GM18867 (cell line): Measurements from ENCODE around the gene CACNA1G.

Experiments used
- ATAC-seq: cut with Tn5 transposase; IDR thresholded peaks from one replicate; pipeline ENCODE4 v1.9.1; 2021; ENCODE audit warnings: mild to moderate bottlenecking, moderate library complexity; ENCODE audit not compliant: unreplicated experiment

CACNA1G gene

DNA sequence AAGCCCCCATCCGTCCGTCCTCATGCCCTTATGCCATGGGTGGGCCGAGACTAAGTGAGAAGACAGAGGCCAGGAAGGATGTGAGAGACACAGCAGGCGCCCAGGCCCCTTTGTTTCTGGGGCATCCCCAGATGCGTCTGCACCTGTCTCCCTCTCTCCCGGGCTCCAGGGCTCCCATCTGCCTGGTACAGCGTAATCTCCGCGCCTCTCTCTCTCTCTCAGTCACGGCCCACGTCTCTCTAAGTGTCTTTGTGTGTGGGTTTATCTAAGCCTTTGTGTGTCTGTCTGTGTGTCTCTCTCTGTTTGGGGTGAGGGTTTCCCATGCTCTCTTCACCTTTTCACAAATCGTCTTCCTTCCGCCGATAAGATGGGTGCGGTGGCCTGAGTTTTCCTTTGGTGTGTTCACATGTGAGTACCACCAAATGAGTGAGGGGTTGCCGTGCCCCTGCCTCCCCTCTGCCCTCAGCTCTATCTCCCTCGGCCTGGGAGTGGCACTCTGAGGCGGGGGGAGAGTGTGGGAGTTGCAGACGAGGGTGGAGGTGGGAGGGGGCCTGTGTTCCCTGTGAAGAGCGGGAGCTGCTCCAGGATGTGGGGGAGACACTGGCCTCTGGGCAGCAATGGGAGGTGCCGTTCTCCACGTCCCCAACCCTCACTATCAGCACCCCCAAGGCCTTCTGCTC, 48.3 kb downstream of the CACNA1G start:
- no peak for ATAC-seq

DNA sequence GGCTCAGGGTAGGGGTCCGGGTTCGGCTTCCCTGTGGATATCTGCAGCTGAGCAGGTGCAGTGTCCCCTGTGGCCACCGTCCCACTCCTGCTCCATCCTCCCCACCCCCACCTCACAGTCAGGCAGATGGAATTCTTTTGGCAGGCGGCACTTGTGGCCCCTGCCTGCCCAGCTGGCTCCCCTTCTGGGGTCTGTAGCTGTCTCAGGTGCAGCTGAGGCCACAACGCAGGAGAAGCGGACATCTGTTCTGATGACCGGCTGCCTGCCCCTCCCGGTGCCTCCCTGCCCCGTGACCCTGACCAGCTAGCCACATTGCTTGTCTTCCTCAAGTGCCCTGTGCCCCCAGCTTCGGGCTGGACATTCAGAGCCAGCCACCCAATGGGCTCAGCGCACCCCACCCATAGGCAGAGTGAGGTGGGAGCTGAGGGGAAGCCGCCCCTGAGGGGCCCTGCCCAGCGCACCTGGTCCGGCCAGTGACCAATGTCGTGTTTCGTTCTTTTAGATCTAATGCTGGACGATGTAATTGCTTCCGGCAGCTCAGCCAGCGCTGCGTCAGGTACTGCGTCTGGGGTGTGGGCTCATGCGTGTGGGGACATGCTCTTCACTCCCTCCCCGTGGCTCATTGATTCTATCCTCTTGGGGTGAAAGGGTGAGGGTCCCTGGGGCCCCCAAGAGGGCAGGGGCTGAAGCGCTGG, 49.0 kb downstream of the CACNA1G start:
- ATAC-seq, result no peak

DNA sequence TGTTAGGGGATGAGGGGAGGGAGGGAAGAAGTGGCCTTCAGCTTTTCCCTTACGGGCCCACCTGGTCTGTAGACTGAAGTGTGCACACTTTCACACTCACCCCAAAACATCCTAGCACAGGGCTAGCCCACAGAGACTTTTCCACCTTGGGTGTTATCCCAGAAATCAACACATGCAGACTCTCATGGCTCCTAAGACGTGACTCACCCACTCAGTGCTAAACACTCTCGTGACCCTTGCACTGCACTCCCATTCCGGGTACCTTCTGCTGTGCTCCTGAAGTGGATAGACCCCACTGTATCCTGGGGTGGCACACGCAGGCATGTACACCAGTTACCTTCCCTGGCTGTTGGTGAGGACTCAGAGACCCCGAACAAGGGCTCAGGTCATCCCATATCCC, 51.1 kb downstream of the CACNA1G start:
- ATAC-seq, result no peak

DNA sequence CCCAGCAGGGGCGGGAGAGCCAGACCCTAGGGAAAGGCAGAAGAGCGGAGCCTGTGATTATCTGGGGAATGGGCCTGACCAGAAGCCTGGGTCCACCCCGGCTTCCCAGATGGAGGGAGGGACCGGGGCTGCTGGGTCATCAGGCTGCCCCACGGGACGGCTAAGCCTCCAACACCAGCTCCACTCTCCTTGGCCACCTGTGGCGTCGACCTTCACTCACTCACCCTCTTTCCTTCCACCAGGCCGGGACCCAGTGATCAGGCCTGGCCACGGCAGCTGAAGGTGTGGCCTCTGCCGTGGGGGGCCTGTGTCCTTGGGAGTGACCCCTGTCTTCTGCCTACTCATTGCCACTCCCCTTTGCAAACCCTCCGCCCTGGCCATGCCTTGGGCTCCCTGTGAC, 51.8 kb downstream of the CACNA1G start:
- no peak for ATAC-seq

DNA sequence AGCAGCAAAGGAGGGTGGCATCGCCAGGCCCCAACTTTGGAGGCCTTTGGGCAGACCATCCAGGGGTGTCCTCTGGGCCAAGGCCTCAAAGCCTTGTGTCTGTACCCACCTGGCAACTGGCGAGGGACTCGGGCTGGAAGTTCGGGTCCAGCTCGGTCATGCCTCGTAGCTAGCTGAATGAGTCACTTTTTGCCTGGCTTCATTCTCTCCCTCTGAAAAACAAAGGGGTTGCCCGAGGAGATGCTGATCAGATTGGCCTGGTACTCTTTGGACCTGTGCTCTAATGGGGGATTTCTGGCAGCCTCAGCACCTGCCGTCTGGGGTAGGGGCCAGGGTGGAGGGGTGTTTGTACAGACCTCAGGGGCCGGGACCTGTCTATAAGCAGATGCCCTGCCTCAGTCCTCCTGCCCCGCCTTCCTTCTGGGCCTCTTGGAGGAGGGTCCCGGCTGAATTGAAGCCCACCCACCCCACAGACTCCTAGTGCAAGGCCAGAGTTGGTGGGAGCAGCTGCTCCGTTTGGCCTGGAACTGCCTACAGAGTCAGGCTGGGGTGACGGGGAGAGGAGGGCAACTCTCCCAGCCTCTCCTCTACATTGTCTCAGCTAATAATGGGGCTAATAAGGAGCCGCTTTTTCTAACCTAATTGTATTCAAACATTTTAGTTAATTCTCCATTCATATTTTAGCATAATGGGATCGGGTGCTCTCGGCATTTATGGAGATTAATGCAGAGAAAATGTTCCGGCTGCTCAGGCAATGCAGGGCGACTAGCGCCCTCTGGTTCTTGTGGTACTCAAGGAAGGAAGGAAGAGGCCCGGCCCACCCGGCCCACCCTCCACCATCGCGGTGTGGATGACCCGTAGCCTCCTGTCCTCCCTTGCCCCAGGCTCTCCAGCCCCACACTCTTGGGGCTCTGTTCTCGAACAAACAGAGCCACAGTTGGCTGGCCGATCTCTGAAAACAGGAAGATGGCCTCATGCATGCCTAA, 52.8 kb downstream of the CACNA1G start:
- no peak for ATAC-seq

DNA sequence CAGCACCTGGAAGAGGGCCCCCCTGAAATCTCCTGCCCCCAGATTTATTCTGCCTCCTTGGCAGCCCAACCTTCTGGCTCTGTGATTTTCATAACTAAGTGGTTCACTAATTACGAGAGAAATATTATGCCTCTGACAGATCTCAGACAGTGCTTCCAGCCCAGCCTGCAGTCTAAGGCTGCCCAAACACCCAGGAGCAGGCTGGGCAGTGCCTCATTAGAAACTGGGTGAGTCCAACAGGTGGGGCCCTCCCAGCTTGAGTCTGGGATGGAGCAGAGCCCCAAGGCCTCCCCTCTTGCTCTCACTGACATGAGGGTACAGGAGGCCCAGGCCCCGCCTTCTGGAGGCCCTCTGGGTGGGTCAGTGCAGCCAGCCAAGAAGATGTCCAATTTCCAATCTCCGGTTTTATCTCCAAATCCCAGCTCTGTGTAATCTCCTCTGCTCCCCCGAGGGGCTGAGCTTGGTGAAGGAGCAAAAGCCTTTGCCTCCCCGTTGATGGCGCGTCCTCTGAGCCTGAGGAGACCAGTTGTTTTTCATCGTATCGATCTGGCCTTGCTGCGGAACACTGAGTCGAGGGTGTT, 54.0 kb downstream of the CACNA1G start:
- ATAC-seq, result no peak

DNA sequence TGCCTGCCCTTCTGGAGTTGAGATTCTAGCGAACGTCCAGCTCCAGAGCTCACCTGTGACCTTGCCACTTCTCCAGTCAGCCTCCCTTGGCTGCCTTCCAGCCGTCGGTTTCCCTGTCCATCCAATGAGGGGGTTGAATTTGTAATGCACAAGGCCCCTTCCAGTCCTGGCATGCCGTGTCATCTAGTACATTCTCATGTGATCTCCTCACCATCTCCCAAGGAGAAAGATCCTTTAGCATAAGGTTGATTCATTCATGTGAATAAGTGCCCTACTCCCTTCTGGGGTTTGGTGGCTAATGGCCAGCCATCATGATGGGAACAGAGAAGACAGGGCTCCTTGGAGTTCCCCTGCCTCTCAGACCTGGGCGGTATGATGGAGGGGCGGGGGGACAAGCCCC, 55.3 kb downstream of the CACNA1G start:
- ATAC-seq, result no peak

DNA sequence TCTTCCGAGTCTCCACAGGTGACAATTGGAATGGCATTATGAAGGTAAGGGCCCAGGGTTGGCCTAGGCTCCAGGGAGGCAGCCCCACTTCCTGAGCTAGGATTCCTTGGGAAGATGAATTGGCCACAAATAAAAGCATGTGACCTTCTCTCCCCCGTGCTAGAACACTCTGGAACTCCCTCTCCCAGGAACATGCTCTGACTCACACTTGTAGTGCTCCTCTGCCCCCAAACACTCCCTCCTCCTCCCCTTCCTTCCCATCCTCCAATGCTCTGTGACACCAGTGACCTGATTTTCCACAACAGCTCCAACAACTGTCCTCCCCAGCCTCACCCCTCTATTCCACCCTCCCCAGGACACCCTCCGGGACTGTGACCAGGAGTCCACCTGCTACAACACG, 57.8 kb downstream of the CACNA1G start:
- ATAC-seq, result no peak

DNA sequence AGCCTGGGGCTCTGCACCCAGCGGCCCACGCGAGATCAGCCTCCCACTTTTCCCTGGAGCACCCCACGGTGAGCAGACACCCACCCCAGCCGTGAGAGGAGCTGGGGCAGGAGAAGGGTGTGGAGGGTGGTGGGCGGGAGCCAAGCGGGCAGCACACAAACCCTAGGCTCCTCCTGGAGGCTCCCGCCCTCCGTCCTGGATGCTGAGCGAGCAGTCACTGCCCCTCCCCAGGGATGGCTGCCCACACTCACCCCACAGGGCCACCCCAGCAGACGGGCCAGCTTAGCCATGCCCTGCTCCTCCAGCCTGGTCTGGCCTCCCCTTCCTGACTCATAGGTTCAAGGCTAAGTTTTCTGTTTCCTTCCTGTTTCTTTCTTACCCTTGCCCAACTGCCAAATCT, 58.4 kb downstream of the CACNA1G start:
- ATAC-seq, result no peak

DNA sequence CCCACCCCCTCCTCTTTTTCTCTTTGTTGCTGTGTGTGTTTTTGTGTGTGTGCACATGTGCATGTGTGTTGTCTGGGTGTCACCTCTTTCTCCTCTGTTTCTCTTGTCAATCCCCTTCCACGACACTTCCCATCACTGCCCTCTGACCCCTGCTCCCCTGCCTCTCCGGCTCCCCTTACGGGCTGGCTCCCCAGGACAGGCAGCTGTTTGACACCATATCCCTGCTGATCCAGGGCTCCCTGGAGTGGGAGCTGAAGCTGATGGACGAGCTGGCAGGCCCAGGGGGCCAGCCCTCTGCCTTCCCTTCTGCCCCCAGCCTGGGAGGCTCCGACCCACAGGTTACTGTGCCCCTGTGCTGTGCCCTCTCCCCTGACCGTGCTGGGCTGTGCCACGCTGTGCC, 59.0 kb downstream of the CACNA1G start:
- ATAC-seq, result no peak

DNA sequence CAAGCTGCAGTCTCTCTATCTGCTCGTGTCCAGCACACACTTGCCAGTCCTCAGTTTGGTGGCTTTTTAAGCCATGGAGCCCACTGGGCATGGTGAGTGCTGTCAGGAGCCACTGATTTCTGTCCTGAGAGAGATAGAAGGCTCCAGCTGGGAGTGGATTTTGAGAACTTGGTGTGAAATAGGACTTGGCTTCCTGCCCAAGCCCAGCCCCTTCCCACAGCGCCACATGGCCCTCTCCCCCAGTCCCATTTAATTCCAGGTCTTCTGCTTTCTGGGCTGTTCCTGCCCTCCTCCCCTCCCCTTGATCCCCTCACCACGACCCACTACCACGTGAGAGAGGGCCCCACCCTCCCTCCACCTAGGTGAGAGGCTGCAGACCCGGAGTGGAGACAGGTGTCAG, 59.7 kb downstream of the CACNA1G start:
- no peak for ATAC-seq

DNA sequence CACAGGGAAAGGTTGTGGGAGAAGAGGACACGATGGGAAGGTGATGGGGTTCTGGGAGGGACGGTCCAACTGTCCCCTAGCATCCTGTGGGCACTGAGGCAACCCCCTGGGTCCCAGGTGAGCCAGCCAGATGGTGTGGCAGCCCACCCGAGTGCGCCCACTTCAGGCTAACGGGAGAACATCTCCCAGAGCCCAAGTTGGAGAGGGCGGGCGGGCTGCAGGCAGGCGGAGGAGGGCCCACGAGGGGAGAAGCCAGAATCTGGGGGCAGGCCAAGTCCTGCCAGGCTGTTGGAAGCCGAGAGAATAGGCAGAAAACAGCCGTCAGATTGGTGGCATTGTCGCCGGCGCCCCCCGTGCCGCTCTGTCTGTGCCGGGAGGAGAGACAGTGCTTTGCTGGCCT, 60.3 kb downstream of the CACNA1G start:
- ATAC-seq, result no peak

DNA sequence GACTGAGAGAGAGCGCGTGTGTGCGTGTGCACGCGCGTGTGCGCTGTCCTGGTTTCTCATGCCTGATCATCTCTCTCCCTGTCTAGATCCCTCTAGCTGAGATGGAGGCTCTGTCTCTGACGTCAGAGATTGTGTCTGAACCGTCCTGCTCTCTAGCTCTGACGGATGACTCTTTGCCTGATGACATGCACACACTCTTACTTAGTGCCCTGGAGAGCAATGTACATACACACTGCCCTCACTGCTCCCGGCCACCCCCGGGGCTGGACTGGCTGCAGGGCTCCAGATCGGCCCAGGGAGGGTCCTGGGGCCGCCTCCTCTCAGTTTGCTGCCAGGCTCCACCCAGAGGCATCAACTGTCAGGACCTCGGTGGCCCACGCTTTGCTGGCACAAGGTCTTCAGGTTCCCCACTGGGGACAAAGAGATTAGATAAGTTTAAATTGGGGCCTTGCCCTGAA, 61.1 kb downstream of the CACNA1G start:
- no peak for ATAC-seq

DNA sequence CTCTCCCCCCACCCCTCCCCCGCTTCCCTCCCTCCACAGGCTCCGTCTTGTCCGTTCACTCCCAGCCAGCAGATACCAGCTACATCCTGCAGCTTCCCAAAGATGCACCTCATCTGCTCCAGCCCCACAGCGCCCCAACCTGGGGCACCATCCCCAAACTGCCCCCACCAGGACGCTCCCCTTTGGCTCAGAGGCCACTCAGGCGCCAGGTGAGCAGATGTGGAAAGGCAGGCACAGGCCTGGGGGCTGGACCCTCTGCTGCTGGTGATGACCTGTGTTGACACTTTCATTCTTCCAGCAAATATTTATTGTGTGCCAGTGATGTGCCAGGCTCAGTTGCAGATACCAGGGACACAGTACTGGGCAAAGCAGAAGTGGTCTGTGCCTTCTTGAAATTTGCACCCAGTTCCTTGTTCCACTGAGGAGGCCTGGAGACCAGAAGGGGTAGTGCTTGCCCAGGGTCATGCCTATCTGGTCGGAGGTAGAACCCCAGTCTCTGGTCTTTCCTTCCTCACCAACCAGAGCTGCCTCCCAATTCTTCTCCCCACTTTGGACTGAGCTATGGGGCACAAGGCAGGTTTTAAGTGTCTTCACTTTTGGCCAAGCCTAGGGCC, 63.9 kb downstream of the CACNA1G start:
- ATAC-seq, result no peak

DNA sequence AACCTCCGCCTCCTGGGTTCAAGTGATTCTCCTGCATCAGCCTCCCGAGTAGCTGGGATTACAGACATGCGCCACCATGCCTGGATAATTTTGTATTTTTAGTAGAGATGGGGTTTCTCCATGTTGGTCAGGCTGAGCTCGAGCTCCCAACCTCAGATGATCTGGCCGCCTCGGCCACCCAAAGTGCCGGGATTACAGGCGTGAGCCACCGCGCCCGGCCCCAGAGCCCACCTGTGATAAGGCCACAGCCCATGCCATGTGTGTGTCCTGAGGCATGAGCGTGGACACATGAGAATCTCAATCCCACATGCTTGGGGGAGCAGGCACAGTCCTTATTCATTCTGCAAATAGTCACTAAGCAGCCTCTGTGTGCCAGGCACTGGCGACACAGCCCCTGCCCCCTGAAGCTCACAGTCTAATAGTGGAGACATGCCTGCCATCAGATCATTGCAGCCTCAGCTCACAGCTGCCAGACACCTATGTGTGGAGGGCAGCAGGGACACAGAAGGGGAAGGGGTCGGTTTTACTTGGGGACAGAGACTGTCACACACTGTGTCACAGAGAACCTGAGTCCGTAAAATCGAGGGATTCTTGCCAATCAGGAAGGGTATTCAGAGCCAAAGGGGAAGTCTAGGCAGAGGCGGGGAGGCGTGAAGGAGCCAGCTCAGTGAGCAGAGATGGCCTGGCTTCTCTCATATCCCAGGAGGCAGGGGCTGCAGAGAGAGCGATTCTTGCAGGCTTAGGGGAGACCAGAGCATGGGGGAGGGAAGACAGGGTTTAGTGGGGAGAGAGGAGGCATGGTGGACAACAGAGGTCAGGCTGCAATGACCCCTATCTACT, 64.7 kb downstream of the CACNA1G start:
- ATAC-seq, result no peak

DNA sequence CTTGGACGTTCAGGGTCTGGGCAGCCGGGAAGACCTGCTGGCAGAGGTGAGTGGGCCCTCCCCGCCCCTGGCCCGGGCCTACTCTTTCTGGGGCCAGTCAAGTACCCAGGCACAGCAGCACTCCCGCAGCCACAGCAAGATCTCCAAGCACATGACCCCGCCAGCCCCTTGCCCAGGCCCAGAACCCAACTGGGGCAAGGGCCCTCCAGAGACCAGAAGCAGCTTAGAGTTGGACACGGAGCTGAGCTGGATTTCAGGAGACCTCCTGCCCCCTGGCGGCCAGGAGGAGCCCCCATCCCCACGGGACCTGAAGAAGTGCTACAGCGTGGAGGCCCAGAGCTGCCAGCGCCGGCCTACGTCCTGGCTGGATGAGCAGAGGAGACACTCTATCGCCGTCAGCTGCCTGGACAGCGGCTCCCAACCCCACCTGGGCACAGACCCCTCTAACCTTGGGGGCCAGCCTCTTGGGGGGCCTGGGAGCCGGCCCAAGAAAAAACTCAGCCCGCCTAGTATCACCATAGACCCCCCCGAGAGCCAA, 65.6 kb downstream of the CACNA1G start:
- ATAC-seq, result no peak

DNA sequence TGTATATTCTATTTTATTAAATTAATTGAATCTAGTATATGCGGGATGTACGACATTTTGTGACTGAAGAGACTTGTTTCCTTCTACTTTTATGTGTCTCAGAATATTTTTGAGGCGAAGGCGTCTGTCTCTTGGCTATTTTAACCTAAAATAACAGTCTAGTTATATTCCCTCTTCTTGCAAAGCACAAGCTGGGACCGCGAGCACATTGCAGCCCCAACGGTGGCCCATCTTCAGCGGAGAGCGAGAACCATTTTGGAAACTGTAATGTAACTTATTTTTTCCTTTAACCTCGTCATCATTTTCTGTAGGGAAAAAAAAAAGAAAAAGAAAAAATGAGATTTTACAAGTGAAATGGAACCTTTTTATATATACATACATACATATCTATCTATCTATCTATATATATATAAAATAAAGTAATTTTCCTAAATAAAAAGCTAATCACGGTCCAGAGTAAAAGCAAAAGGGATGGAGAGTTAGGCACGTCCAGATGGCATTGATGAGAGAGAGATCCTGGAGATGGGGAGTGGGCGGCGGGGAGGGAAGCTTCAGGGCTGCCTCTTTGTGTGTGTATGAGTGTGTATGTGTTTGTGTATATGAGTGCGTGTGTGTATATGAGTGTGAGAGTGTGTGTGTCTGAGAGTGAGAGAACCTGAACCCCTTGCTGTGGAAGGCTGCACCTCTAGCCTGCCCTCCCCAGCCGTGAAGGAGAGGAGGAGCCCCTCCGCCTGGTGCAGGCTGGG, 66.7 kb downstream of the CACNA1G start:
- no peak for ATAC-seq

DNA sequence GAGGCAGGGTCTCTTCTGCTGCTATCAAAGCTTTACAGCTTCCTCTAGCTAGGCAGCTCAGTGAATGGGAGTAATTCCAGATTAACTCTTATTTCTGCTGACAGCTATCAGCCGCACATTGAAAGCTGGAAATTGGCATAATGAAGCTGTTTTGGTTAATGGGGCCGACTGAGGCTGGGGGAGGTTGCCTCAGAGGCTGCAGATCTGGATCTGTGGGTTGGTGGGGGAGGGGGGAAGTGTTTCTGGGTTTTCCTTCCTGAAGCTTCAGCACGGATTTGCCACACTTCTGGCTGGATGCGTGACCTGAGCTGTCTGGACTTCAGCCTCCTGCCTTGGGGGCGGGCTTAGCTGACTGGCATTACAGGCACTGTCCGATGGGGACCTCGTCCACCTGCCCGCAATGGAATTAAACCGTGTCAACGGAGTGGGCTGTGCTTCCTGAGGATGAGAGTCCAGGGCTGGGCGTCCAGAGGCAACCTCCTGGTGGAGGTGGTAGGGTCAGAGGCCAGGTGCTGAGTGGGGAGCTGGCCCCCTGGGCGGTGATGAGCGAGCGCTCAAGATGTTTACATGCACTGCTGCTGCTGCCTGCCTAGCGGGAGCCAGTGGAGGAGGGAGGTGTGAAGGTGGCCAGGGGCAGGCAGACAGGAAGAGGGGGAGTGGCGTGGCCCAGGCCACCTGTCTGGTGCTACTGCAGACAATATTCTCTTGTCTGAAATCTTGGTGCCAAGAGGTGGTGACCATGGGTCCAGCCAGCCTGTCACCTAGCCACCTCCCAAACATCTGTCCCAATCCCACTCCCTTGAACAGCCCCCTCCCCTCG, 67.5 kb downstream of the CACNA1G start:
- ATAC-seq, result no peak
